B cell (primary cell): ENCODE data around the gene PHLPP1.

ENCODE experiments used
- CTCF ChIP-seq: fragments of 200-600 bp; IDR thresholded peaks from one replicate; pipeline ENCODE4 v1.8.0; 2022; ENCODE audit warnings: antibody characterized with exemption, mild to moderate bottlenecking
- EZH2 ChIP-seq: IDR thresholded peaks from 2 replicates; pipeline ENCODE4 v1.6.1; 2012; ENCODE audit warnings: borderline replicate concordance, low read depth, mild to moderate bottlenecking, moderate library complexity, low read length; ENCODE audit not compliant: insufficient read depth, poor library complexity, severe bottlenecking

DNA sequence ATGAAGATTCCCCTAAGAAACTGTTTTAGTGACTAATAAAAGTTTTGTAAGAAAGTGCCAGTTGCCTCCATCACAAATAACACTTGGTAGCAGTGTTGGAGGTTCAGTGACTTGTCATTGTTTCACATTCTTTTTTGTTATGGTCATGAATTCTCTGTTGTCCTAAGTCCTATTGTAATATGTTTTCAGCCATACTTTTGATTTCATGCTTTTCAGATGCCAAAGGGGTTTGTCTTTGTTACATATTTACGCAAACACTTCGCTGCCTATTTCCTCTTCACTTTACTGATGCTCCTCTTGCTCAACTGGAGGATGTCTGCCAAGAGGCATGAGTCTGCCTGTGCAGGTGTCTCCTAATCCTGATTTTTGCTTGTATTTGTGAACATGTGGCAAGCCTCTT lies 66.6 kb downstream of the PHLPP1 start:
- no peak for TF ChIP-seq CTCF
- TF ChIP-seq EZH2, result no peak
